GM12873 (cell line): ENCODE data around the gene TBC1D5.

ENCODE experiments used
- CTCF ChIP-seq: IDR thresholded peaks from 2 replicates; pipeline ENCODE4 v1.5.1; 2012; ENCODE audit warnings: low read depth, mild to moderate bottlenecking, moderate library complexity, low read length, control low read depth; ENCODE audit not compliant: insufficient read depth; ENCODE audit errors: missing control alignments

Gene TBC1D5

DNA sequence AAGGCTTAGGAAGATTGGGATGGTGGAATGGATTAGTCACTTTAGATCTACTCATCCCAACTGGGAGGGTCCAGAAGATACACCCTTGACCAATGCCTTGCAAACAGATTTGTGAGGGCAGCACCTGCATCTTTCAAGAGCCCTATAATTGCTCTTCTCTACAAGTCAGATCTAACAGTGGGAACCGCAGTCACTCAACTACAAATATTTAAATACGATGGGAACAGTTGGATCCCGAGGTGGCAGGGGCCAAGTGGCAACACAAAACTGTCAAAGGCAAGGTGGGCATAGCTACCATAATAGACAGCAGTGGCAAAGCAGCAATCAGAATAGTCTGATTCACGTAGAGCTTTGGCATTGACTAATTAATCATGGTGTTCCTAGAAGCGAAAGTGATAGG lies 152.0 kb downstream of the TBC1D5 start:
- TF ChIP-seq CTCF, result no peak

DNA sequence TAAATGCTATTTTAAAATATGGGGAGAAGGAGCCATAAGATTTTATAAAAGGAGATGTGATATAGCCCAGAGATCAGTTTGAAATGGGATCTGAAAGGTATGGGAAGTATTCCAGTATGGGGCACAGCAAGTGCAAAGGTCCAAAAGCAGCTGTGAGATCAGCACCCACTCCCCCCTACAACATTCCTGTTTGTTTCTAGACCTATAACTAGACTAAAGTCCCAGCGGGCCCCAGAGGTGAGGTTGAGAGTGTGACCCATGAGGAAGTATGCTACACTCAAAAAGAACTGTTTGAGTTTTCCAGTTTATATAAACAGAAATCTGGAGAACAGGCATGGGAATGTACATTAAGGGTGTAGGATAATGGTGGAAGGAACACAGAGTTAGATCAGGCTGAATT lies 152.5 kb downstream of the TBC1D5 start:
- no peak for TF ChIP-seq CTCF

DNA sequence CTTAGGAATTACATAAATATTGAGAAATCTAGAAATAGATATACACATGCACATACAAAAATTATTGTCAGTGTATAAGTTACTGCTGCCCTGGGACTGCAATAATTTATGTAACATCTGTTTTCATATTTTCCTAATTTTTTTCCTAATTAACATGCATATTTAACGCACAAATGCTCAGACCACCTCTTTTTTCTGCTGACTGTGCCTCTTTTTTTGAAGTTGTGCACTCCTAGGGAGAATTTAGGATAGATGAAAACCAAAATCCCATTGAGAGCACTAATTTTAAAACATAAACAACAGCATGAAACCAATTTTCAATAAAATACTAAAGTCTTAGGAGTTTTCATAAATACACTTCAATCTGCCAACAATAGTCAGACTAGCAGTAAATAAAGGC lies 154.0 kb downstream of the TBC1D5 start:
- no peak for TF ChIP-seq CTCF

GRCh38 chr3:17585394-17586325 lies 156.8 kb downstream of the TBC1D5 start:
- TF ChIP-seq CTCF, result no peak

- TF ChIP-seq CTCF, result no peak
Measured at GRCh38 chr3:17584066-17584465, 158.4 kb downstream of the TBC1D5 start.

- no peak for TF ChIP-seq CTCF
Measured at GRCh38 chr3:17583530-17583929, 158.9 kb downstream of the TBC1D5 start.

DNA sequence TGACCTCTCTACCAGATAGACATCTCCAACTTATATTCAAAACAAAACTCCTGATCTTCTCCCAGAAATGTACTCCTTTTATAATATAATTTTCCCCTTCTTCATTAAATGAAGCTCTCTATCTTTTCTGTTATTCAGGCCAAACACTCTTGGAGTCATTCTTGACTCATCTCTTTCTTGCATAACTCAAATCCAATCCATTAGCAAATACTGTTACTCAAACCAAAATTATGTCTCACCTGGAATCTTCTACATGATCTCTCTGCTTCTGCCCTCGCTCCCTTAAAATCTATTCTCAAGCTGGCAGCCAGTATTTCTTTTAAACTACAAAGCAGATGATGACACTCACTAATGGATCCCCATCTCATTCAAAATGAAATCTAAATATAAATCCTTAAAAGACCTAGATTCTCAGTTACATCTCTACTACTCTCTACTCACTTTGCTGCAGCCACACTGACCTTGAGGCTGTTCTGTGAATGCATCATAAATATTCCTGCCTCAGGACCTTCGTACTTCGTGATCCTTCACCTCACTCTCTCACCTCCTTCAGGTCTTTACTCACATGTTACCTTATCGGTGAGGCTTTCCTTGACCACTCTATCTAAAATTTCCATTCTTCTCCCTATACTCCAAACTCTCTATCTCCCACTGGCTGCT lies 160.9 kb downstream of the TBC1D5 start:
- no peak for TF ChIP-seq CTCF
